Liver (tissue), 9 donors: ENCODE measurements around the gene NSMF. TPM values are rescaled to one million over a fixed set of nuclear protein-coding genes. Genes with fewer than 3 reads are reported as not detected.

Experiments used
- DNase-seq: peaks from one replicate; pipeline ENCODE4 v3.0.0-alpha.2; 2017; ENCODE audit warnings: low spot score
- H3K27ac ChIP-seq, 2 donors: one replicate each; pipeline ENCODE4 v1.7.0; 2013; ENCODE audit warnings: inconsistent platforms in 2 of 2, low read length in 2 of 2, control low read depth in 1 of 2, low read depth in 1 of 2, mild to moderate bottlenecking in 1 of 2
- H3K27me3 ChIP-seq, 4 donors: one replicate each; pipeline versions ENCODE4 v1.6.1 to v1.7.0; 2013; ENCODE audit warnings: low read length in 3 of 4, inconsistent platforms in 1 of 4, mild to moderate bottlenecking in 1 of 4, moderate library complexity in 1 of 4; ENCODE audit not compliant: control insufficient read depth in 4 of 4, insufficient read depth in 4 of 4
- H3K36me3 ChIP-seq, 4 donors: one replicate each; pipeline versions ENCODE4 v1.6.1 to v1.7.0; 2013; ENCODE audit warnings: low read length in 3 of 4, mild to moderate bottlenecking in 3 of 4, low read depth in 1 of 4, moderate library complexity in 1 of 4; ENCODE audit not compliant: control insufficient read depth in 4 of 4, insufficient read depth in 3 of 4
- H3K4me1 ChIP-seq, 4 donors: one replicate each; pipeline versions ENCODE4 v1.6.1 to v1.7.0; 2013; ENCODE audit warnings: low read length in 3 of 4, mild to moderate bottlenecking in 3 of 4, moderate library complexity in 1 of 4; ENCODE audit not compliant: control insufficient read depth in 4 of 4, insufficient read depth in 4 of 4
- H3K4me3 ChIP-seq, 3 donors: one replicate each; pipeline versions ENCODE4 v1.6.1 to v1.7.0; 2013; ENCODE audit warnings: low read length in 3 of 3, control low read depth in 1 of 3, low read depth in 1 of 3, mild to moderate bottlenecking in 1 of 3
- H3K9ac ChIP-seq, 2 donors: one replicate each; pipeline ENCODE4 v1.7.0; 2013; ENCODE audit warnings: low read length in 2 of 2, mild to moderate bottlenecking in 2 of 2, moderate library complexity in 2 of 2, control low read depth in 1 of 2, low read depth in 1 of 2
- H3K9me3 ChIP-seq, 4 donors: one replicate each; pipeline versions ENCODE4 v1.6.1 to v1.7.0; 2013; ENCODE audit warnings: low read length in 3 of 4; ENCODE audit not compliant: control insufficient read depth in 4 of 4
- ATF3 ChIP-seq: IDR thresholded peaks from 2 replicates; pipeline ENCODE4 v1.6.1; 2016; ENCODE audit warnings: antibody characterized with exemption
- EGR1 ChIP-seq, 2 donors: IDR thresholded peaks; 2 replicates each; pipeline ENCODE4 v1.6.1; 2016 to 2018; ENCODE audit warnings: antibody characterized with exemption in 2 of 2, low read depth in 2 of 2
- FOXA1 ChIP-seq: IDR thresholded peaks from 2 replicates; pipeline ENCODE4 v1.6.1; 2016; ENCODE audit warnings: antibody characterized with exemption
- FOXA2 ChIP-seq: IDR thresholded peaks from 2 replicates; pipeline ENCODE4 v1.6.1; 2016; ENCODE audit warnings: antibody characterized with exemption
- GABPA ChIP-seq, 2 donors: IDR thresholded peaks in 1 of 2; conservative IDR thresholded peaks in 1 of 2; 2 replicates each; pipeline ENCODE4 v1.6.1; 2016; ENCODE audit warnings: antibody characterized with exemption in 2 of 2, mild to moderate bottlenecking in 1 of 2, moderate library complexity in 1 of 2
- HNF4A ChIP-seq, 2 donors: conservative IDR thresholded peaks; 2 replicates each; pipeline ENCODE4 v1.6.1; 2016; ENCODE audit warnings: antibody characterized with exemption in 2 of 2, mild to moderate bottlenecking in 2 of 2
- HNF4G ChIP-seq: IDR thresholded peaks from 2 replicates; pipeline ENCODE4 v1.6.1; 2016; ENCODE audit warnings: antibody characterized with exemption
- NR2F2 ChIP-seq: IDR thresholded peaks from 2 replicates; pipeline ENCODE4 v1.6.1; 2016; ENCODE audit warnings: antibody characterized with exemption
- RAD21 ChIP-seq, 2 donors: IDR thresholded peaks; 2 replicates each; pipeline ENCODE4 v1.6.1; 2016; ENCODE audit warnings: antibody characterized with exemption in 2 of 2, mild to moderate bottlenecking in 2 of 2
- REST ChIP-seq: IDR thresholded peaks from 2 replicates; pipeline ENCODE4 v1.6.1; 2016; ENCODE audit warnings: antibody characterized with exemption, mild to moderate bottlenecking
- SP1 ChIP-seq: IDR thresholded peaks from 2 replicates; pipeline ENCODE4 v1.6.1; 2018; ENCODE audit warnings: antibody characterized with exemption, mild to moderate bottlenecking
- TAF1 ChIP-seq: conservative IDR thresholded peaks from 2 replicates; pipeline ENCODE4 v1.6.1; 2016; ENCODE audit warnings: antibody characterized with exemption, mild to moderate bottlenecking
- WGBS: extraction: QIAGEN DNeasy Blood & Tissue Kit; methylation state at CpG from one replicate; pipeline ENCODE4 v1.1.7; 2013; 5-methylcytosine and 5-hydroxymethylcytosine counted together
- polyA plus RNA-seq, 2 donors: library from polyadenylated mRNA; stranded (reverse) in 1 of 2; unstranded in 1 of 2; fragments of 200-250 nt in 1 of 2; fragments of >200 nt in 1 of 2; fragmentation: Nextera tagmentation in 1 of 2; extraction: Ambion mirVana in 1 of 2; gene quantifications; one replicate each; pipeline versions ENCODE4 v1.2.1 to v1.2.3, GENCODE V29; 2013 to 2015
- total RNA-seq, 2 donors: library from RNA; depleted of rRNA; stranded (reverse); fragments of >200 nt; gene quantifications; one replicate each; pipeline ENCODE4 v1.2.3, GENCODE V29; 2014
- TF ChIP-seq, protein P1 (sequence below): IDR thresholded peaks from 2 replicates; pipeline ENCODE4 v1.6.1; 2016; ENCODE audit warnings: antibody characterized with exemption
- TF ChIP-seq, protein P2 (sequence below): IDR thresholded peaks from 2 replicates; pipeline ENCODE4 v1.6.1; 2016; ENCODE audit warnings: antibody characterized with exemption
- TF ChIP-seq, protein P3 (sequence below): fragments of 150-350 bp; IDR thresholded peaks from 2 replicates; pipeline ENCODE4 v1.5.1; 2017; ENCODE audit warnings: improper control_type of control experiment, low read depth, low read length; ENCODE audit not compliant: missing input control
- donor health status: healthy.
- donor health status: healthy.
- donor health status: healthy.
- donor health status: healthy.
- donor health status: healthy.

NSMF gene
- total and polyA plus RNA-seq, 4 donors: 1.7 to 13.5 (median 8.7) TPM

- 23% methylated on average over 88 of the region's 88 CpGs for WGBS
- Histone ChIP-seq H3K27ac (peak overlapping the region in 1 of 2 donors; percentile 22), H3K4me3 (peak overlapping the region in 2 of 3 donors; percentile 42 to 79), H3K27me3 (no peaks in the 10 kb centered on the region), H3K9ac (peak overlapping the region in 1 of 2 donors; percentile 66), H3K9me3 (no peaks in the 10 kb centered on the region), H3K36me3 (peaks cover 0 to 6% (median 1%) of the 10 kb centered on the region in 4 donors), H3K4me1 (peaks cover 22 to 51% (median 36%) of the 10 kb centered on the region in 4 donors)
- DNase-seq: no peak
- TF ChIP-seq GABPA (IDR thresholded peaks at IDR 0.05 in 1 of 2, conservative IDR thresholded peaks at IDR 0.05 in 1 of 2): no peak
- no peak for TF ChIP-seq SP1
- TF ChIP-seq REST: no peak
Observed at GRCh38 chr9:137458194-137459151, 661 bp downstream of the NSMF start.

DNA sequence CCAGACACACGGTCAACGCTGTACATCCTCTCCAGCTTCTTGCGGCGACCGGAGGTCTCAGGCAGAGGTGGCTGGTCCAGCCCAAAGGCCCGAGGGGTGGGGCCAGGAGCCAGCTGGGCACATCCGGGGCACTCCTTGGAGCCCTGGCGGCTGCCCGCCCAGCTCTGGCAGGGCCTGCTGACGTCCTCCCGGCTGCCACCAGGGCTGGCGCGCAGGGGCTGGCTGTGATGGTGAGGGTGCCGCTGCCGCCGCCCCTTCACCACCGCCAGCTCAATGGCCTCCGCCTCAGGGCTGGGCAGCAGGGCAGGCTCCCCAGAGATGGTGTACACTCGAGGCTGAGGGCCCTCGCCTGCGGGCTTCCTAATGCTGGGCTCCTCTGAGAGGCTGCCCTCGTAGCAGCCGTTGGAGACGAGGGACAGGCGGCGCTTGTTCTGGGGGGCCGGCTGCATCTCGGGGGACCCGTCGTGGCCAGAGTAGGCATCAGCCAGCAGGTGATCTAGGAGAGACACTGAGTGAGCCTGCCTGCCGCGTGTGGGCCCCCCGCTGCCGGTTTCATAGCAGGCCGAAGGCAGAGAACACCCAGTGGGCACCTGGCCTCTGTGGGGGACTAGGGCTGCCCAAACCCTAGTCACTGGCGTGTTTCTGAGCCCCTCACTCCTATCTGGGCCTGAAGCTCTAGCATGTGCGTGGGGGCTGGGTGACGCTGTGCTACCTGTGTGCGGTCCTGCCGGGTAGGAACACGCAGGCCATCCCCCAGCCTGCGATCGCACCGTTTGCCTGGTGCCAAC lies 1.5 kb downstream of the NSMF start:
- Histone ChIP-seq H3K9me3 (no peaks in the 10 kb centered on the region), H3K27me3 (no peaks in the 10 kb centered on the region), H3K27ac (no peak overlapping the region), H3K9ac (peak overlapping the region in 1 of 2 donors; percentile 66), H3K4me1 (peaks cover 24 to 53% (median 39%) of the 10 kb centered on the region in 4 donors), H3K36me3 (peaks cover 0 to 2% (median 1%) of the 10 kb centered on the region in 4 donors), H3K4me3 (no peak overlapping the region)
- TF ChIP-seq GABPA (IDR thresholded peaks at IDR 0.05 in 1 of 2, conservative IDR thresholded peaks at IDR 0.05 in 1 of 2): no peak
- no peak for TF ChIP-seq SP1
- TF ChIP-seq, protein P1, sequence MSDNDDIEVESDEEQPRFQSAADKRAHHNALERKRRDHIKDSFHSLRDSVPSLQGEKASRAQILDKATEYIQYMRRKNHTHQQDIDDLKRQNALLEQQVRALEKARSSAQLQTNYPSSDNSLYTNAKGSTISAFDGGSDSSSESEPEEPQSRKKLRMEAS: no peak
- no peak for TF ChIP-seq EGR1 (IDR thresholded peaks at IDR 0.05; ENCODE audit: low read depth in 2 of 2)
- TF ChIP-seq RAD21 (IDR thresholded peaks at IDR 0.05): no peak
- no peak for TF ChIP-seq HNF4A (conservative IDR thresholded peaks at IDR 0.05)
- TF ChIP-seq, protein P2, sequence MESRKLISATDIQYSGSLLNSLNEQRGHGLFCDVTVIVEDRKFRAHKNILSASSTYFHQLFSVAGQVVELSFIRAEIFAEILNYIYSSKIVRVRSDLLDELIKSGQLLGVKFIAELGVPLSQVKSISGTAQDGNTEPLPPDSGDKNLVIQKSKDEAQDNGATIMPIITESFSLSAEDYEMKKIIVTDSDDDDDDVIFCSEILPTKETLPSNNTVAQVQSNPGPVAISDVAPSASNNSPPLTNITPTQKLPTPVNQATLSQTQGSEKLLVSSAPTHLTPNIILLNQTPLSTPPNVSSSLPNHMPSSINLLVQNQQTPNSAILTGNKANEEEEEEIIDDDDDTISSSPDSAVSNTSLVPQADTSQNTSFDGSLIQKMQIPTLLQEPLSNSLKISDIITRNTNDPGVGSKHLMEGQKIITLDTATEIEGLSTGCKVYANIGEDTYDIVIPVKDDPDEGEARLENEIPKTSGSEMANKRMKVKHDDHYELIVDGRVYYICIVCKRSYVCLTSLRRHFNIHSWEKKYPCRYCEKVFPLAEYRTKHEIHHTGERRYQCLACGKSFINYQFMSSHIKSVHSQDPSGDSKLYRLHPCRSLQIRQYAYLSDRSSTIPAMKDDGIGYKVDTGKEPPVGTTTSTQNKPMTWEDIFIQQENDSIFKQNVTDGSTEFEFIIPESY: no peak
- TF ChIP-seq ATF3: no peak
- TF ChIP-seq HNF4G: no peak
- no peak for TF ChIP-seq TAF1
- no peak for TF ChIP-seq REST
- TF ChIP-seq FOXA2: no peak
- TF ChIP-seq FOXA1: no peak
- TF ChIP-seq, protein P3, sequence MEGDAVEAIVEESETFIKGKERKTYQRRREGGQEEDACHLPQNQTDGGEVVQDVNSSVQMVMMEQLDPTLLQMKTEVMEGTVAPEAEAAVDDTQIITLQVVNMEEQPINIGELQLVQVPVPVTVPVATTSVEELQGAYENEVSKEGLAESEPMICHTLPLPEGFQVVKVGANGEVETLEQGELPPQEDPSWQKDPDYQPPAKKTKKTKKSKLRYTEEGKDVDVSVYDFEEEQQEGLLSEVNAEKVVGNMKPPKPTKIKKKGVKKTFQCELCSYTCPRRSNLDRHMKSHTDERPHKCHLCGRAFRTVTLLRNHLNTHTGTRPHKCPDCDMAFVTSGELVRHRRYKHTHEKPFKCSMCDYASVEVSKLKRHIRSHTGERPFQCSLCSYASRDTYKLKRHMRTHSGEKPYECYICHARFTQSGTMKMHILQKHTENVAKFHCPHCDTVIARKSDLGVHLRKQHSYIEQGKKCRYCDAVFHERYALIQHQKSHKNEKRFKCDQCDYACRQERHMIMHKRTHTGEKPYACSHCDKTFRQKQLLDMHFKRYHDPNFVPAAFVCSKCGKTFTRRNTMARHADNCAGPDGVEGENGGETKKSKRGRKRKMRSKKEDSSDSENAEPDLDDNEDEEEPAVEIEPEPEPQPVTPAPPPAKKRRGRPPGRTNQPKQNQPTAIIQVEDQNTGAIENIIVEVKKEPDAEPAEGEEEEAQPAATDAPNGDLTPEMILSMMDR: no peak
- TF ChIP-seq NR2F2: no peak
- WGBS: 93% methylated on average over 44 of the region's 44 CpGs
- no peak for DNase-seq
